Measurements from ENCODE around the gene NKAIN2.
A peak's percentile ranks its signal among the peaks of the same experiment; 100 is the strongest.

The NKAIN2 gene

GRCh38 chr6:123803504-123804013, at the start of gene NKAIN2:
NKAIN2 (plus strand) TSS chr6:123803865.
- no peak for DNase-seq

- no peak for DNase-seq
These were observed 44.2 kb upstream of the NKAIN2 start for GRCh38 chr6:123759472-123759871.

- DNase-seq, result no peak
These were observed 39.8 kb upstream of the NKAIN2 start for GRCh38 chr6:123763904-123764303.

- no peak for DNase-seq
These were observed 38.9 kb upstream of the NKAIN2 start for GRCh38 chr6:123764722-123765121.

- DNase-seq, result no peak
These were observed 34.7 kb upstream of the NKAIN2 start for GRCh38 chr6:123768921-123769320.

- no peak for DNase-seq
These were observed 34.2 kb upstream of the NKAIN2 start for GRCh38 chr6:123769431-123769830.

- no peak for DNase-seq
These were observed 33.3 kb upstream of the NKAIN2 start for GRCh38 chr6:123770247-123770949.

- no peak for DNase-seq
These were observed 32.5 kb upstream of the NKAIN2 start for GRCh38 chr6:123771126-123771525.

GRCh38 chr6:123777563-123777962, 26.1 kb upstream of the NKAIN2 start:
- no peak for DNase-seq

GRCh38 chr6:123780021-123780420, 23.6 kb upstream of the NKAIN2 start:
- no peak for DNase-seq

GRCh38 chr6:123784330-123784729, 19.3 kb upstream of the NKAIN2 start:
- DNase-seq, result no peak

GRCh38 chr6:123785039-123785438, 18.6 kb upstream of the NKAIN2 start:
- no peak for DNase-seq

GRCh38 chr6:123788319-123788718, 15.3 kb upstream of the NKAIN2 start:
- no peak for DNase-seq

- no peak for DNase-seq
These were observed 9.5 kb upstream of the NKAIN2 start for GRCh38 chr6:123794190-123794589.

- DNase-seq, result no peak
These were observed 8.9 kb upstream of the NKAIN2 start for GRCh38 chr6:123794799-123795198.

GRCh38 chr6:123801067-123801466, 2.6 kb upstream of the NKAIN2 start:
- no peak for DNase-seq

GRCh38 chr6:123802351-123802696, 1.3 kb upstream of the NKAIN2 start:
- DNase-seq, result no peak

- peak; percentile 20 to 25 for DNase-seq
These were observed 765 bp upstream of the NKAIN2 start for GRCh38 chr6:123802697-123803503.

- no peak for DNase-seq
These were observed 535 bp downstream of the NKAIN2 start for GRCh38 chr6:123804014-123804786.

- DNase-seq, result no peak
These were observed 1.3 kb downstream of the NKAIN2 start for GRCh38 chr6:123804787-123805540.

GRCh38 chr6:123805921-123806320, 2.3 kb downstream of the NKAIN2 start:
- no peak for DNase-seq

GRCh38 chr6:123806561-123806960, 2.9 kb downstream of the NKAIN2 start:
- DNase-seq, result no peak

GRCh38 chr6:123808556-123808955, 4.9 kb downstream of the NKAIN2 start:
- DNase-seq, result no peak

All from activated CD4-positive, alpha-beta T cell treated with anti-CD3 and anti-CD28 coated beads, Interleukin-2, amount 50 U/mL, for 4 hours (primary cell).